Measurements from ENCODE around the gene PHAF1.

PHAF1 gene

DNA sequence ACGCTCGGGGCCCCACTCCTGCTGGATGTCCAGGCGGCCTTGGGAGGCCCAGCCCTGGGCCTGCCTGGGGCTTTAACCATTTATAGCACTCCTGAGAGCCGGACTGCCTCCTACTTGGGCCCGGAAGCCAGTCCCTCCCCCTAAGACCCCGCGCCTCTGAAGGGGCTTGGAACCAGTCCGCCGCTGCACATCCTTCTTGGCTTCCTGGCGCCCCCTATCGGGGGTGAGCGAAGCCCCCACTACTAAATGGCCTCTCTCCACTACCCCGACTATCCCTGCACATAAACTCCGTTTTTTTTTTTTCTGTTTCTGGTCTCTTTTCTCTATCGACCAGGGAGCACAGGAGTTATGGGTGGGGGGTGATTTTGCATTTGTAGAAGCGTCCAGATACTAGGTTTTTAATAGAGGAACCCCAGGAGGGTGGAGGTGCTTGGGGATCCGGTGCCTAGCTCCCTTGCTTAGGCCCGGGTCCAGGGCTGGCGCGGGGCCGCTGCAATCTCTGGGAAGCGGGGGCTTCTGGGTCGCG lies 60.0 kb downstream of the PHAF1 start:
- peaks cover 3% of the 10 kb centered on the region for H3K27me3 ChIP-seq (ENCODE audit: insufficient read depth, low read length, poor library complexity)

GRCh38 chr16:67170168-67170948 lies 60.6 kb downstream of the PHAF1 start, which contains the start of gene NOL3:
TSS of gene NOL3 (plus strand) at chr16:67170538.
- DNase-seq (peak; percentile 66), ATAC-seq (ENCODE audit: insufficient read depth, low read depth) (peak; percentile 66)
- Histone ChIP-seq H3K4me1 (ENCODE audit: insufficient read depth, low read length) (peaks cover 31% of the 10 kb centered on the region), H3K27ac (ENCODE audit: low read length) (no peak within 1 kb of the TSS), H3K27me3 (ENCODE audit: insufficient read depth, low read length, poor library complexity) (peaks cover 3% of the 10 kb centered on the region), H3K9me3 (ENCODE audit: insufficient read depth, low read length, severe bottlenecking) (no peaks in the 10 kb centered on the region), H3K4me3 (ENCODE audit: low read depth in 1 of 2, low read length in 2 of 2) (peak within 1 kb of the TSS in 1 of 2 experiments; percentile 50; a peak in 2 of 4 replicates), H2AFZ (ENCODE audit: low read depth, low read length) (peak within 1 kb of the TSS; percentile 40), H4K20me1 (ENCODE audit: insufficient read depth, low read length) (peaks cover 10% of the 10 kb centered on the region), H3K79me2 (ENCODE audit: insufficient read depth, low read length) (no peaks in the 10 kb centered on the region), H3K9ac (ENCODE audit: low read depth, low read length) (peak within 1 kb of the TSS; percentile 45), H3K4me2 (ENCODE audit: insufficient read depth, low read length) (peak within 1 kb of the TSS; percentile 63), H3K36me3 (ENCODE audit: insufficient read depth, low read length) (no peaks in the 10 kb centered on the region)
- TF ChIP-seq, protein P1, sequence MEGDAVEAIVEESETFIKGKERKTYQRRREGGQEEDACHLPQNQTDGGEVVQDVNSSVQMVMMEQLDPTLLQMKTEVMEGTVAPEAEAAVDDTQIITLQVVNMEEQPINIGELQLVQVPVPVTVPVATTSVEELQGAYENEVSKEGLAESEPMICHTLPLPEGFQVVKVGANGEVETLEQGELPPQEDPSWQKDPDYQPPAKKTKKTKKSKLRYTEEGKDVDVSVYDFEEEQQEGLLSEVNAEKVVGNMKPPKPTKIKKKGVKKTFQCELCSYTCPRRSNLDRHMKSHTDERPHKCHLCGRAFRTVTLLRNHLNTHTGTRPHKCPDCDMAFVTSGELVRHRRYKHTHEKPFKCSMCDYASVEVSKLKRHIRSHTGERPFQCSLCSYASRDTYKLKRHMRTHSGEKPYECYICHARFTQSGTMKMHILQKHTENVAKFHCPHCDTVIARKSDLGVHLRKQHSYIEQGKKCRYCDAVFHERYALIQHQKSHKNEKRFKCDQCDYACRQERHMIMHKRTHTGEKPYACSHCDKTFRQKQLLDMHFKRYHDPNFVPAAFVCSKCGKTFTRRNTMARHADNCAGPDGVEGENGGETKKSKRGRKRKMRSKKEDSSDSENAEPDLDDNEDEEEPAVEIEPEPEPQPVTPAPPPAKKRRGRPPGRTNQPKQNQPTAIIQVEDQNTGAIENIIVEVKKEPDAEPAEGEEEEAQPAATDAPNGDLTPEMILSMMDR (IDR thresholded peaks at IDR 0.05; ENCODE audit: borderline replicate concordance, extremely low read depth, low read length, poor library complexity, severe bottlenecking), result no peak
- TF ChIP-seq EZH2 (IDR thresholded peaks at IDR 0.05; ENCODE audit: borderline replicate concordance, low read depth, low read length, severe bottlenecking), result no peak

More for the DNA sequence above, 60.0 kb downstream of the PHAF1 start:
- Histone ChIP-seq H3K79me2 (ENCODE audit: insufficient read depth, low read length) (no peaks in the 10 kb centered on the region), H3K4me1 (ENCODE audit: insufficient read depth, low read length) (peaks cover 29% of the 10 kb centered on the region), H3K9ac (ENCODE audit: low read depth, low read length) (peak overlapping the region; percentile 45), H4K20me1 (ENCODE audit: insufficient read depth, low read length) (peaks cover 10% of the 10 kb centered on the region), H3K9me3 (ENCODE audit: insufficient read depth, low read length, severe bottlenecking) (no peaks in the 10 kb centered on the region), H3K36me3 (ENCODE audit: insufficient read depth, low read length) (no peaks in the 10 kb centered on the region), H3K4me2 (ENCODE audit: insufficient read depth, low read length) (peak overlapping the region; percentile 63), H2AFZ (ENCODE audit: low read depth, low read length) (peak overlapping the region; percentile 40), H3K4me3 (ENCODE audit: low read depth in 1 of 2, low read length in 2 of 2) (peak overlapping the region in 1 of 2 experiments; percentile 50; a peak in 2 of 4 replicates), H3K27ac (ENCODE audit: low read length) (no peak overlapping the region)
- TF ChIP-seq EZH2 (IDR thresholded peaks at IDR 0.05; ENCODE audit: borderline replicate concordance, low read depth, low read length, severe bottlenecking), result no peak
- TF ChIP-seq, protein P1 (IDR thresholded peaks at IDR 0.05; ENCODE audit: borderline replicate concordance, extremely low read depth, low read length, poor library complexity, severe bottlenecking), result peak; percentile 49
- DNase-seq (peak; percentile 49), ATAC-seq (ENCODE audit: insufficient read depth, low read depth) (peak; percentile 23; the same call in 2 of the 3 replicates)

DNA sequence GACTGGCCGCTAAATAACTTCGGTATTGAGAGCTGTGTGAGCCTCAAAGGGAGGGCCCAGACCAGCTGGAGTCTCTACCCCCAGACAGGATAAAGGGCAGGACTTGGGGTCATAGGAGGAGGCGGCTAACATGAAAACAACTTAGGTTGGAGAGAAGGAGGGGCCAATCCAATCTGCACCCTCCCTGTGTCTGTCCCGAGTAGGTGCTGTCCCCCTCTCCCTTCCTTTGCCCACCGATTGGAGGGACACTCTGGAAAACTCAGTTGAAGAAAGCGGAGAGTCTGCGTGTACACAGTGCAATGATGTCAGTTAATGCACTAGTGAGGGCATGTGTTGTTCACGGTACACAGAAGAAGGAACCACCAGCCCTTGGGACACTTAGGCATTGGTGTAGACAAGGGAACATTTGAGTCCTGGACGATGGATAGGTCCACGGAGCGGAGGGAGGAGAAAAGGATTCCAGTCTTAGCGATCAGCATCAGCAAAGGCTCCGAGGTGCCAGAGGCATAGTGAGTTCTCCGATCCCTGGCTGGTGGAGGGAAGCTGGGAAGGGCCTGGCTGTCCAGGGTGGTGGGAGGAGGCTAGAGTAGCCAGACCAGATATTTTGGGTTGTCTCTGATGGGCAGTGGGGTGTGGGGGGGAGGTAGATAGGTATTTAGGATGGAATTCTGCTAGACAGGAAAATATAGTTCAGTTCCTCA lies 61.4 kb downstream of the PHAF1 start:
- no peak for DNase-seq
- TF ChIP-seq, protein P1 (IDR thresholded peaks at IDR 0.05; ENCODE audit: borderline replicate concordance, extremely low read depth, low read length, poor library complexity, severe bottlenecking), result no peak
- TF ChIP-seq EZH2 (IDR thresholded peaks at IDR 0.05; ENCODE audit: borderline replicate concordance, low read depth, low read length, severe bottlenecking), result no peak
- 0 out of 3 replicates have a peak, but pooled peaks have one; percentile 2 for ATAC-seq (ENCODE audit: insufficient read depth, low read depth)
- peak overlapping the region; percentile 63; the same call in 1 of the 2 replicates for H3K4me2 ChIP-seq (ENCODE audit: insufficient read depth, low read length)
- no peaks in the 10 kb centered on the region for H3K9me3 ChIP-seq (ENCODE audit: insufficient read depth, low read length, severe bottlenecking)
- H3K27me3 ChIP-seq (ENCODE audit: insufficient read depth, low read length, poor library complexity), result peaks cover 3% of the 10 kb centered on the region
- no peaks in the 10 kb centered on the region for H3K36me3 ChIP-seq (ENCODE audit: insufficient read depth, low read length)
- H2AFZ ChIP-seq (ENCODE audit: low read depth, low read length), result no peak overlapping the region
- H3K27ac ChIP-seq (ENCODE audit: low read length), result no peak overlapping the region
- H4K20me1 ChIP-seq (ENCODE audit: insufficient read depth, low read length), result peaks cover 10% of the 10 kb centered on the region
- H3K4me3 ChIP-seq (ENCODE audit: low read depth in 1 of 2, low read length in 2 of 2), result no peak overlapping the region
- H3K79me2 ChIP-seq (ENCODE audit: insufficient read depth, low read length), result no peaks in the 10 kb centered on the region
- H3K9ac ChIP-seq (ENCODE audit: low read depth, low read length), result no peak overlapping the region
- peaks cover 31% of the 10 kb centered on the region for H3K4me1 ChIP-seq (ENCODE audit: insufficient read depth, low read length)

Measured in DND-41 (cell line).